ENCODE measurements around the gene ZFP14. TPM values are rescaled to one million over a fixed set of nuclear protein-coding genes. Genes with fewer than 3 reads are reported as not detected.

The ZFP14 gene
- total and polyA plus RNA-seq, 2 of the 4 experiments (the other 2 are of a cell fraction) = 0.67 to 2.0 TPM

- intact Hi-C loops (cut with micrococcal nuclease) (no loop called here), in situ Hi-C loops (cut with MboI; ENCODE audit: low sequenced_read_pairs) (no loop called here), dilution Hi-C loops (cut with HindIII; ENCODE audit: low sequenced_read_pairs, unreplicated experiment) (no loop called here)
- Histone ChIP-seq H3K18ac (ENCODE audit: low read depth, low read length) (no peak overlapping the region), H3K79me1 (ENCODE audit: low read depth in 1 of 2, low read length in 2 of 2) (peaks cover 5 to 11% of the 10 kb centered on the region in 2 experiments), H2BK20ac (ENCODE audit: low read depth, low read length) (no peak overlapping the region), H3K4ac (ENCODE audit: low read depth, low read length) (no peak overlapping the region), H3K23ac (ENCODE audit: low read depth, low read length) (no peak overlapping the region), H2AK5ac (ENCODE audit: low read depth, low read length) (no peak overlapping the region), H3K9ac (ENCODE audit: low read depth, low read length) (no peak overlapping the region), H4K20me1 (ENCODE audit: insufficient read depth, low read length) (no peaks in the 10 kb centered on the region), H2BK5ac (ENCODE audit: low read depth, low read length, poor library complexity, severe bottlenecking) (no peak overlapping the region), H2BK15ac (ENCODE audit: low read depth, low read length) (no peak overlapping the region), H3K4me2 (ENCODE audit: low read depth, low read length) (peak overlapping the region; percentile 36; the same call in 1 of the 2 replicates), H3K14ac (replicated peaks; ENCODE audit: low read depth, low read length) (no peak overlapping the region), H2AK9ac (replicated peaks; ENCODE audit: low read depth, low read length, poor library complexity) (no peak overlapping the region), H3K27me3 (ENCODE audit: control insufficient read depth, insufficient read depth, low read length) (no peaks in the 10 kb centered on the region), H3K27ac (ENCODE audit: insufficient read depth, low read length) (no peak overlapping the region), H4K8ac (ENCODE audit: low read depth in 2 of 2, low read length in 2 of 2) (peak overlapping the region in 1 of 2 experiments; percentile 64; a peak in 2 of 4 replicates), H4K5ac (ENCODE audit: low read depth, low read length) (no peak overlapping the region), H3K4me3 (ENCODE audit: insufficient read depth, low read depth, low read length) (peak overlapping the region; percentile 42), H3K9me1 (ENCODE audit: insufficient read depth, low read length) (no peaks in the 10 kb centered on the region), H2AFZ (replicated peaks; ENCODE audit: low read length, poor library complexity) (peak overlapping the region; percentile 89), H3K9me3 (ENCODE audit: control insufficient read depth, insufficient read depth, low read length) (peaks cover 5% of the 10 kb centered on the region), H3K36me3 (ENCODE audit: control insufficient read depth, insufficient read depth, low read length) (no peaks in the 10 kb centered on the region), H2BK120ac (ENCODE audit: low read depth, low read length) (no peak overlapping the region), H3K4me1 (ENCODE audit: control insufficient read depth, insufficient read depth, low read length) (peaks cover 5% of the 10 kb centered on the region; the same call in 1 of the 2 replicates), H3K56ac (ENCODE audit: extremely low read depth, insufficient read depth, low read length) (no peak overlapping the region), H4K91ac (ENCODE audit: insufficient read depth, low read depth, low read length) (no peak overlapping the region)
- no TSS peak for BruUV-seq (replicated peaks)
- TF ChIP-seq FOS (IDR thresholded peaks at IDR 0.05; ENCODE audit: low read depth, low read length) = no peak
- TF ChIP-seq CHD1 (IDR thresholded peaks at IDR 0.05; ENCODE audit: low read depth, low read length) = no peak
- TF ChIP-seq CTCF (conservative IDR thresholded peaks at IDR 0.05; ENCODE audit: low read depth, low read length) = no peak
- POLR2A ChIA-PET (ENCODE audit: unreplicated experiment) = no interaction called here
- DNase-seq (no peak), ATAC-seq (ENCODE audit: low read depth) (no peak)
- WGBS, 2 experiments (ENCODE audit: extremely low coverage in 2 of 2, insufficient read length in 1 of 2) = 42% methylated on average over 10 of the region's 33 CpGs; no CpG with 5 or more reads in 1 of the 2 experiments
- CTCF ChIA-PET = no interaction called here
Observed at GRCh38 chr19:36421749-36422481, 42.9 kb upstream of the ZFP14 start.

Data from IMR-90 (cell line).